HCT116 (cell line): ENCODE results near the gene TAC3. TPM values are rescaled to one million over a fixed set of nuclear protein-coding genes. Genes with fewer than 3 reads are reported as not detected.

Experiments
- ATAC-seq: fragments of 200-7000 bp; cut with Tn5 transposase; 2 replicates; pipeline ENCODE4 v1.9.1; 2020; ENCODE audit warnings: mild to moderate bottlenecking, moderate library complexity
- BruUV-seq: library from RNA; stranded (reverse); fragments of 400-500 nt; replicated peaks from 2 replicates; lab custom pipeline; 2021; lab: Mats Ljungman, UMichigan
- CTCF ChIA-PET: fragments of 300-600 bp; sonication (Branson Sonifier 250); formaldehyde crosslinking; loops from one replicate; lab custom pipeline; 2021; ENCODE audit warnings: antibody characterized with exemption; lab: Charles Lee
- POLR2A ChIA-PET: fragments of 300-600, 350-600 bp; sonication (Branson Sonifier 250); formaldehyde crosslinking; loops from one replicate; lab custom pipeline; 2021; ENCODE audit warnings: antibody characterized with exemption; lab: Charles Lee
- RAD21 ChIA-PET, 2 experiments: fragments of 300-600 bp; sonication (Branson Sonifier 250); formaldehyde crosslinking; loops; one replicate each; lab custom pipeline; 2023; ENCODE audit warnings: low total read pairs in 2 of 2; ENCODE audit not compliant: uncharacterized antibody in 2 of 2, unreplicated experiment in 2 of 2, low non-redundant PET in 1 of 2; lab: Charles Lee
- DNase-seq: peaks from one replicate; pipeline ENCODE4 v3.0.0-alpha.2; 2010; ENCODE audit warnings: low read depth, low spot score
- H2AFZ ChIP-seq: fragments of 200-600 bp; shearing (Covaris generic), sonication (generic); 2 replicates; pipeline ENCODE4 v1.6.1; 2017; ENCODE audit warnings: low read depth, mixed run types, mixed read lengths, antibody characterized with exemption, low read length; ENCODE audit not compliant: poor library complexity, severe bottlenecking
- H3K27ac ChIP-seq: 2 replicates; pipeline ENCODE4 v1.5.1; 2012; ENCODE audit warnings: low read depth, low read length
- H3K27me3 ChIP-seq: fragments of 200-600 bp; sonication (generic); 2 replicates; pipeline ENCODE4 v1.6.1; 2016; ENCODE audit warnings: mixed run types, low read length, mixed read lengths; ENCODE audit not compliant: insufficient read depth
- H3K36me3 ChIP-seq, 2 experiments: fragments of 200-500 bp in 1 of 2; fragments of 200-600 bp in 1 of 2; sonication (Bioruptor generic) in 1 of 2; sonication (generic) in 1 of 2; 2 replicates each; pipeline versions ENCODE4 v1.5.1 to v1.6.1; 2014 to 2016; ENCODE audit warnings: low read length in 2 of 2, inconsistent platforms in 1 of 2, mixed read lengths in 1 of 2, mixed run types in 1 of 2; ENCODE audit not compliant: insufficient read depth in 2 of 2, control insufficient read depth in 1 of 2
- H3K4me1 ChIP-seq, 2 experiments: fragments of 200-600 bp in 1 of 2; sonication (generic) in 1 of 2; 2 replicates each; pipeline versions ENCODE4 v1.5.1 to v1.6.1; 2012 to 2017; ENCODE audit warnings: low read length in 2 of 2, inconsistent platforms in 1 of 2, mild to moderate bottlenecking in 1 of 2, mixed read lengths in 1 of 2, mixed run types in 1 of 2, moderate library complexity in 1 of 2; ENCODE audit not compliant: insufficient read depth in 2 of 2, control insufficient read depth in 1 of 2
- H3K4me2 ChIP-seq: fragments of 200-600 bp; sonication (generic); 2 replicates; pipeline ENCODE4 v1.6.1; 2017; ENCODE audit warnings: mixed run types, low read length, mixed read lengths
- H3K4me3 ChIP-seq, 2 experiments: fragments of 200-600 bp in 1 of 2; sonication (generic) in 1 of 2; replicated peaks in 1 of 2; 2 replicates each; pipeline ENCODE4 v1.5.1; 2011 to 2016; ENCODE audit warnings: low read length in 2 of 2, control low read depth in 1 of 2, low read depth in 1 of 2, mild to moderate bottlenecking in 1 of 2, mixed read lengths in 1 of 2, mixed run types in 1 of 2
- H3K79me2 ChIP-seq: fragments of 200-600 bp; sonication (generic); 2 replicates; pipeline ENCODE4 v1.6.1; 2017; ENCODE audit warnings: mild to moderate bottlenecking, mixed run types, low read length, moderate library complexity, mixed read lengths; ENCODE audit not compliant: insufficient read depth
- H3K9ac ChIP-seq: fragments of 200-600 bp; sonication (generic); 2 replicates; pipeline ENCODE4 v1.6.1; 2016; ENCODE audit warnings: low read length, mixed read lengths
- H3K9me2 ChIP-seq: fragments of 200-600 bp; sonication (generic), shearing (Covaris generic); 2 replicates; pipeline ENCODE4 v1.6.1; 2017; ENCODE audit warnings: mixed run types, mild to moderate bottlenecking, moderate library complexity; ENCODE audit not compliant: insufficient read depth
- H3K9me3 ChIP-seq, 2 experiments: fragments of 200-500 bp in 1 of 2; fragments of 200-600 bp in 1 of 2; sonication (Bioruptor generic) in 1 of 2; sonication (generic) in 1 of 2; 2 replicates each; pipeline ENCODE4 v1.6.1; 2014 to 2017; ENCODE audit warnings: low read length in 2 of 2, mixed read lengths in 2 of 2, inconsistent platforms in 1 of 2, low read depth in 1 of 2, mild to moderate bottlenecking in 1 of 2, mixed run types in 1 of 2, moderate library complexity in 1 of 2; ENCODE audit not compliant: control insufficient read depth in 1 of 2, insufficient read depth in 1 of 2
- H4K20me1 ChIP-seq: fragments of 200-600 bp; sonication (generic), shearing (Covaris generic); 2 replicates; pipeline ENCODE4 v1.6.1; 2017; ENCODE audit warnings: mixed run types, mild to moderate bottlenecking, moderate library complexity; ENCODE audit not compliant: insufficient read depth
- CBX3 ChIP-seq: IDR thresholded peaks from 2 replicates; pipeline ENCODE4 v1.6.1; 2012; ENCODE audit warnings: low read depth
- CTCF ChIP-seq, 3 experiments: fragments of 200-600 bp in 1 of 3; sonication (generic) in 1 of 3; IDR thresholded peaks in 2 of 3; conservative IDR thresholded peaks in 1 of 3; 2 replicates each; pipeline ENCODE4 v1.5.1; 2012 to 2017; ENCODE audit warnings: low read depth in 2 of 3, low read length in 2 of 3, antibody characterized with exemption in 1 of 3, borderline replicate concordance in 1 of 3, control low read depth in 1 of 3, mild to moderate bottlenecking in 1 of 3, mixed read lengths in 1 of 3, mixed run types in 1 of 3, moderate library complexity in 1 of 3; ENCODE audit not compliant: insufficient read depth in 1 of 3
- EGR1 ChIP-seq: IDR thresholded peaks from 2 replicates; pipeline ENCODE4 v1.6.1; 2012; ENCODE audit warnings: low read depth
- SIN3A ChIP-seq: IDR thresholded peaks from 2 replicates; pipeline ENCODE4 v1.6.1; 2012; ENCODE audit warnings: low read depth
- YY1 ChIP-seq: IDR thresholded peaks from 2 replicates; pipeline ENCODE4 v1.6.1; 2011; ENCODE audit warnings: low read length, low read depth, moderate library complexity, mild to moderate bottlenecking; ENCODE audit not compliant: insufficient replicate concordance; ENCODE audit errors: extremely low read depth
- ZBTB33 ChIP-seq: IDR thresholded peaks from 2 replicates; pipeline ENCODE4 v1.6.1; 2011; ENCODE audit warnings: mild to moderate bottlenecking, low read length, moderate library complexity; ENCODE audit not compliant: insufficient replicate concordance; ENCODE audit errors: extremely low read depth
- intact Hi-C: fragments of 100-400 bp; cut with micrococcal nuclease; formaldehyde crosslinking; loops from 2 replicates; pipeline ENCODE4 v1.10.0; 2022
- total RNA-seq: library from RNA; stranded (reverse); gene quantifications from one replicate; pipeline ENCODE4 v1.2.1, GENCODE V29; 2021; ENCODE audit not compliant: unreplicated experiment
- TF ChIP-seq, protein P1 (sequence below): IDR thresholded peaks from 2 replicates; pipeline ENCODE4 v1.6.1; 2012
- TF ChIP-seq, protein P2 (sequence below): IDR thresholded peaks from 2 replicates; pipeline ENCODE4 v1.6.1; 2012

TAC3 gene
- total RNA-seq, 1 experiment from 2014 or later = not detected

GRCh38 chr12:57000393-57000792 lies 15.9 kb downstream of the TAC3 start:
- no peak for ATAC-seq
- TF ChIP-seq CBX3 = no peak
- TF ChIP-seq SIN3A = no peak
- no peak for TF ChIP-seq EGR1
- TF ChIP-seq, protein P1, sequence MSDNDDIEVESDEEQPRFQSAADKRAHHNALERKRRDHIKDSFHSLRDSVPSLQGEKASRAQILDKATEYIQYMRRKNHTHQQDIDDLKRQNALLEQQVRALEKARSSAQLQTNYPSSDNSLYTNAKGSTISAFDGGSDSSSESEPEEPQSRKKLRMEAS = no peak
- TF ChIP-seq CTCF (IDR thresholded peaks at IDR 0.05 in 2 of 3, conservative IDR thresholded peaks at IDR 0.05 in 1 of 3; ENCODE audit: borderline replicate concordance in 1 of 3, insufficient read depth in 1 of 3, low read depth in 2 of 3, low read length in 2 of 3) = no peak
- TF ChIP-seq ZBTB33 = no peak
- no peak for TF ChIP-seq YY1
- TF ChIP-seq, protein P2, sequence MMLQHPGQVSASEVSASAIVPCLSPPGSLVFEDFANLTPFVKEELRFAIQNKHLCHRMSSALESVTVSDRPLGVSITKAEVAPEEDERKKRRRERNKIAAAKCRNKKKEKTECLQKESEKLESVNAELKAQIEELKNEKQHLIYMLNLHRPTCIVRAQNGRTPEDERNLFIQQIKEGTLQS = no peak
- no peak for DNase-seq
- H4K20me1 ChIP-seq = no peaks in the 10 kb centered on the region
- H2AFZ ChIP-seq = no peak overlapping the region
- no peaks in the 10 kb centered on the region for H3K9me3 ChIP-seq
- peaks cover 23 to 34% of the 10 kb centered on the region in 2 experiments for H3K36me3 ChIP-seq
- intact Hi-C loops = no loop called here
- no peak overlapping the region for H3K27ac ChIP-seq
- no peaks in the 10 kb centered on the region for H3K9me2 ChIP-seq
- no peak overlapping the region for H3K4me2 ChIP-seq
- no peak overlapping the region for H3K4me3 ChIP-seq
- peaks cover 47% of the 10 kb centered on the region for H3K79me2 ChIP-seq
- RAD21 ChIA-PET = no interaction called here
- no TSS peak for BruUV-seq
- CTCF ChIA-PET = interaction anchor here (1.0 to 2.8 kb wide), 4 partner anchors 111 to 243 kb away, joined by 3 to 19 read pairs (median 11); partner anchors contain the start of genes HSD17B6 and STAT6
- H3K27me3 ChIP-seq = no peaks in the 10 kb centered on the region
- H3K4me1 ChIP-seq = peaks cover 4 to 12% of the 10 kb centered on the region in 2 experiments
- POLR2A ChIA-PET = no interaction called here
- no peak overlapping the region for H3K9ac ChIP-seq
